Lung (tissue), 12 donors: Measurements from ENCODE around the gene TXNDC5. TPM values are rescaled to one million over a fixed set of nuclear protein-coding genes. Genes with fewer than 3 reads are reported as not detected.

Experiments used
- ATAC-seq: fragments of 200-7000 bp; cut with Tn5 transposase; one replicate; pipeline ENCODE4 v1.9.1; 2020; ENCODE audit warnings: moderate number of reproducible peaks; ENCODE audit not compliant: insufficient read depth, low FRiP score
- DNase-seq, 3 donors: peaks; one replicate each; pipeline ENCODE4 v3.0.0-alpha.2; 2013 to 2017
- H3K27ac ChIP-seq, 2 donors: one replicate each; pipeline ENCODE4 v1.5.1; 2013; ENCODE audit warnings: mild to moderate bottlenecking in 2 of 2, moderate library complexity in 2 of 2, control low read depth in 1 of 2, inconsistent platforms in 1 of 2, low read depth in 1 of 2, low read length in 1 of 2
- H3K27me3 ChIP-seq, 3 donors: one replicate each; pipeline ENCODE4 v1.5.1; 2013; ENCODE audit warnings: low read length in 2 of 3; ENCODE audit not compliant: control insufficient read depth in 3 of 3, insufficient read depth in 3 of 3
- H3K36me3 ChIP-seq, 4 donors: one replicate each; pipeline ENCODE4 v1.5.1; 2013; ENCODE audit warnings: low read length in 4 of 4, mild to moderate bottlenecking in 1 of 4, moderate library complexity in 1 of 4; ENCODE audit not compliant: control insufficient read depth in 4 of 4, insufficient read depth in 4 of 4
- H3K4me1 ChIP-seq, 5 donors: one replicate each; pipeline ENCODE4 v1.5.1; 2013; ENCODE audit warnings: low read length in 5 of 5, mild to moderate bottlenecking in 2 of 5, moderate library complexity in 1 of 5; ENCODE audit not compliant: control insufficient read depth in 5 of 5, insufficient read depth in 5 of 5
- H3K4me3 ChIP-seq: one replicate; pipeline ENCODE4 v1.5.1; 2013; ENCODE audit warnings: mild to moderate bottlenecking, control low read depth, moderate library complexity
- H3K9ac ChIP-seq, 2 donors: one replicate each; pipeline ENCODE4 v1.5.1; 2013; ENCODE audit warnings: low read length in 2 of 2, control low read depth in 1 of 2; ENCODE audit not compliant: insufficient read depth in 1 of 2
- H3K9me3 ChIP-seq, 4 donors: one replicate each; pipeline ENCODE4 v1.5.1; 2013; ENCODE audit warnings: low read length in 3 of 4, mild to moderate bottlenecking in 1 of 4, moderate library complexity in 1 of 4; ENCODE audit not compliant: control insufficient read depth in 4 of 4, insufficient read depth in 3 of 4
- CTCF ChIP-seq: IDR thresholded peaks from 2 replicates; pipeline ENCODE4 v1.5.1; 2012; ENCODE audit warnings: mild to moderate bottlenecking; ENCODE audit errors: control extremely low read depth, extremely low read depth
- WGBS, 2 donors: extraction: QIAGEN DNeasy Blood & Tissue Kit; methylation state at CpG; one replicate each; pipeline ENCODE4 v1.1.7; 2013; 5-methylcytosine and 5-hydroxymethylcytosine counted together
- polyA plus RNA-seq, 2 donors: library from polyadenylated mRNA; stranded (reverse); fragments of 200-250 nt; gene quantifications; one replicate each; pipeline ENCODE4 v1.2.1, GENCODE V29; 2013
- total RNA-seq, 2 donors: library from RNA; depleted of rRNA in 1 of 2; stranded (reverse); fragments of >200 nt in 1 of 2; gene quantifications; one replicate each; pipeline ENCODE4 v1.2.1, GENCODE V29; 2014 to 2021
- donor health status: control.
- donor health status: control.
- donor health status: Bipolar disorder and iron deficiency.
- donor health status: healthy.
- donor health status: DM: yes; HTN: yes; CAD: no.

The TXNDC5 gene
- total and polyA plus RNA-seq, 4 donors, result 79.2 to 177 (median 123) TPM

- Histone ChIP-seq H3K9me3 (no peaks in the 10 kb centered on the region), H3K9ac (peak overlapping the region; percentile 2 to 53), H3K27me3 (peaks cover 0 to 18% (median 3%) of the 10 kb centered on the region in 3 donors), H3K4me1 (peaks cover 2 to 14% (median 9%) of the 10 kb centered on the region in 5 donors), H3K36me3 (peaks cover 0 to 3% (median under 1%) of the 10 kb centered on the region in 4 donors), H3K27ac (peak overlapping the region; percentile 78 to 84), H3K4me3 (peak overlapping the region; percentile 84)
- no peak for TF ChIP-seq CTCF
- 2 to 3% methylated on average over 48 to 66 of the region's 66 CpGs for WGBS, 2 donors
- DNase-seq, result peak; percentile 52 to 65 (median 59)
- ATAC-seq, result peak; percentile 59
Measured at GRCh38 chr6:7909323-7910276, 988 bp downstream of the TXNDC5 start.

GRCh38 chr6:7907159-7907558 is 3.4 kb downstream of the TXNDC5 start:
- H3K27ac ChIP-seq, result no peak overlapping the region
- no peak overlapping the region for H3K4me3 ChIP-seq
- 93 to 94% methylated on average over 4 of the region's 4 CpGs for WGBS, 2 donors
- DNase-seq (no peak), ATAC-seq (no peak)
- no peak for TF ChIP-seq CTCF
- H3K9ac ChIP-seq, result no peak overlapping the region
- H3K36me3 ChIP-seq, result peaks cover 16 to 27% (median 20%) of the 10 kb centered on the region in 4 donors
- H3K27me3 ChIP-seq, result peaks cover 0 to 1% (median 0%) of the 10 kb centered on the region in 3 donors
- no peaks in the 10 kb centered on the region for H3K9me3 ChIP-seq
- peaks cover 2 to 14% (median 10%) of the 10 kb centered on the region in 5 donors for H3K4me1 ChIP-seq

DNA sequence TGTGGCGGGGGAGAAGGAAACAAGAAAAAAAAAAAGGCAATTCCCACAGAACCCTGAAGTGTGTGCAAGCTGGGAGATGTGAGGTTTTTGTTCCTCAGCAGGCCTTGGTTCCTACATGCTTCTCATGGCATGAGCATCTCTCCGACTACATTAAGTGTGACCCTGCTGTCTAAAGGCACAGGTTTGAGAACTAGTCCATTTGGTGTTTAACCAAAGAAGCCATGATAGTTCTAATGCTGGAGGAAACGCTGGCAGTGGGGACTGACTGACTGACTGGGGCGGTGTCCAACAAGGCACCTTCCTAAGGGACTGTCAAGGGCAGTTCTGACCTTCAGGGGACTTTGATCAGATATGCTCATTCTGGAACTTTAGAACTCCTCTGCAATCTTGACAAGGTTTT is 3.8 kb downstream of the TXNDC5 start:
- DNase-seq, result no peak
- H3K4me1 ChIP-seq, result peaks cover 2 to 14% (median 10%) of the 10 kb centered on the region in 5 donors
- 87 to 92% methylated on average over 4 of the region's 4 CpGs for WGBS, 2 donors
- no peak overlapping the region for H3K9ac ChIP-seq
- peaks cover 16 to 30% (median 24%) of the 10 kb centered on the region in 4 donors for H3K36me3 ChIP-seq
- no peak overlapping the region for H3K4me3 ChIP-seq
- ATAC-seq, result no peak
- H3K9me3 ChIP-seq, result no peaks in the 10 kb centered on the region
- no peak overlapping the region for H3K27ac ChIP-seq
- no peak for TF ChIP-seq CTCF
- H3K27me3 ChIP-seq, result no peaks in the 10 kb centered on the region
